HG03565 (cell line): ENCODE results near the gene ADAM22.

Source experiments
- ATAC-seq: cut with Tn5 transposase; IDR thresholded peaks from one replicate; pipeline ENCODE4 v1.9.1; 2021; ENCODE audit warnings: mild to moderate bottlenecking, moderate library complexity; ENCODE audit not compliant: unreplicated experiment

The ADAM22 gene

GRCh38 chr7:88037050-88037449 is 103.0 kb downstream of the ADAM22 start:
- ATAC-seq: no peak

DNA sequence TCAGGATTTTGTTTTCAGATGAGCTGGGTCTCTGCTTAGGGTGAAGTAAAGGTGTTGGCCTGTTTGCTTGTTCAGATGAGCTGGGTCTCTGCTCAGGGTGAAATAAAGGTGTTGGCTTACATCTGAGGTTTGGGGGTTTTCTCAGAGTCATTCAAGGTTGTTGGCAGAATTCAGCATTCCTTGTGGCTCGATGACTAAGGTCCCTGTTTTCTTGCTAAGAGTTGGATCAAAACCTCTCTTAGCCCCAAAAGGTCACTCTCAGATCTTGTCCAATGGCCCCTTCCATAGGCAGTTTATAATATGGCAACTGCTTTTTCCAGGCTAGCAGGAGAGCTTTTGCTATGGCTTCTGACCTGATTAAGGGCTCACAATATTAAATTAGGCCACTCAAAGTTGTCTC is 106.6 kb downstream of the ADAM22 start:
- ATAC-seq: no peak

- no peak for ATAC-seq
These were observed 107.5 kb downstream of the ADAM22 start for GRCh38 chr7:88041583-88041982.

GRCh38 chr7:88042157-88042556 is 108.1 kb downstream of the ADAM22 start:
- no peak for ATAC-seq

DNA sequence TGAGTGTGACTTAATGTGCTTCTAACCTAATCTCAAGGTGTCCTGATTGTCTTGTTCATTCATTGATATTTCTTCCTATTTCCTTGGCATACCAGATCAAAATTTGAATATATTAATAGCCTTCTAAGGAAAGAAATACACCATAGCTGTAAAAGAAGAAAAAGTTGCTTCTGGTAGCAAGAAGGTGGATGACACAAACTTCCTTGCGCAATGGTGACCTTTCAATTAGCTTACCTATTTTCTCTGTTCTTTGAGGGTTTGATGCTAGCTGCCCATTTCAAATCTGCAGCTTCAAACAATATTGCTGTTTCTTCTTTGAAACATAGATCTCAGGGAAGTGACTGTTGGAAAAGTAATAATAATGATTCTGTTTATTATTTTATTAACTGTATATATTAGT is 108.8 kb downstream of the ADAM22 start:
- ATAC-seq: no peak

- ATAC-seq: no peak
These were observed 110.0 kb downstream of the ADAM22 start for GRCh38 chr7:88044069-88044468.

DNA sequence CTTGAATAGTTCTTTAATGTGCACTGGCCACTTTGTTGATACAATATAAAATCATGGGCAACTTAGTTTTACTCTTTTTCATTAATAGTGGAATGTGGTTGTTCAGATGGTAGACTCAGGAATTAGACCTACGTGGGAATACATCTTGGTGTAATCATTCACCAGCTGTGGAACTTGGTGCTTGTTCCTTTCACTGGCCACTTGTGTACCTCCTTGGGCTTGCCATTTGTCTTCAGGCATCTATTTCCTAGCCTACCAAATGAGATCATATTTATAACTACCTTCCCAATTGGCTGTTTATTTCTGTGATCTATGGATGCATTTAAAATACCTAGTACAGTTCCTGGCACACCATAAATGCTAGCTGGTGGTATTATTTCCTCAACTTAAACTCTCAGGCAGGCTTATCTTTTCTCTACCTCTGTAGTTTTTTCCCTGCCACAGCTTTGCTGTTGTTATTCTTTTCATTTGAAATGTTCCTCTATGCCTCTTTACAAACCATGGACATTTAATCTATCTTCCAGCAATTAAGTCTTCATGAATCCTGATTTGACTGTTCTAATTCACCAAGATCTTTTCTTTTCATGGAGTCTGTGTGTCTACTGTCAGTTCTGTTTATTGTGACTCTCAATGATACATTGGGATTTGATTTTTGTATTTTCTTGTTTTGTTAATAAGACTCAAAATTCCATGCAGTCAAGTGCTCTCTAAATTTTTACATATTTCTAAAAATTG is 113.0 kb downstream of the ADAM22 start:
- no peak for ATAC-seq

DNA sequence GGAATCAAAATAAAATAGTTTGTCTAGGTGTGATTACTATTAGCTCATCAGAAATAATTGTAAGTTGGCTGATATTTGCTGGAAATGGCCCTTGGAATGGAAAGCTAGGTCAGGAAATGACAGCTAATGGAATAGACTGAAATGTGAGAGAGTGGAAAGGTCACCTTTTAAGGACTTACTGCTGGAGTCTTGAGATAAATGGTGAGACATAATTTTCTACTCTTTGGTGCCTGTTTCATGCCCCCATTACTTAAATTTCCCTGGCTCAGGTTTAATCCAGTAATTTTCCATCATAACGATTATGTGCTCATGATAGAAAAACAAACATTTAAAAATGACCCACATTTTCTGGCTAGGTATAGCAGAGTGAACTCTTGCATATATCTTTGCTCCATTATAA is 123.6 kb downstream of the ADAM22 start:
- no peak for ATAC-seq

DNA sequence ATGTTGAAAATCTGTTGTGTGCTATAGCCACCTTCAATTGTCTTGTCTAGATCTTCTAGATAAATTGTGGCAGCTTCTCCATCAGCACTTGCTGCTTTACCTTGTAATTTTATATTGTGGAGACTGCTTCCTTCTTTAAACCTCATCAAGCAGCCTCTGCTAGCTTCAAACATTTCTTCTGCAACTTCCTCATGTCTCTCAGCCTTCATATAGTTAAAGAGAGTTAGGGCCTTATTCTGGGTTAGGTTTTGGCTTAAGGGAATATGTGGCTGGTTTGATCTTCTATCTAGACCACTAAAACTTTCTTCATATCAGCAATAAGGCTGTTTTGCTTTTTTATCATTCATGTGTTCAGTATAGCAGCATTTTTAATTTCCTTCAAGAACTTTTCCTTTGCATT is 128.2 kb downstream of the ADAM22 start:
- ATAC-seq: no peak

DNA sequence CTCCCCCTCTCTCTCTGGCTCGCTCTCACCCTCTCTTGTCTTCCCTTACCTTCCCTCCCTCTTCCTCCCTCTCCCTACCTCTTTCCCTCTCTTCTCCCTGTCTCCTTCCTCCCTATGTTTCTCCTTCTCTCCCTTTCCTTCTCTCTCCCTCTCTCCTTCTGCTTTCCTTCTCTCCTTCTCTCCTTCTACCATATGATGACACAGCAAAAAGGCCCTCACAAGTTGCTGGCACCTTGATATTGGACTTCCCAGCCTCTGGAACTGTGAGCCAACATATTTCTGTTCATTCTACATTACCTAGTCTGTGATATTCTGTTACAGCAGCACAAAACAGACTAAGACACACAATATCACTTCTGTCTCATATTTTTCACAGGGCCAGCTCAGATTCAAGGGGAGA is 135.0 kb downstream of the ADAM22 start:
- ATAC-seq: no peak

GRCh38 chr7:88071994-88072714 is 138.1 kb downstream of the ADAM22 start:
- peak; percentile 85 for ATAC-seq

- no peak for ATAC-seq
These were observed 138.6 kb downstream of the ADAM22 start for GRCh38 chr7:88072715-88073055.

- no peak for ATAC-seq
These were observed 139.6 kb downstream of the ADAM22 start for GRCh38 chr7:88073626-88074025.

DNA sequence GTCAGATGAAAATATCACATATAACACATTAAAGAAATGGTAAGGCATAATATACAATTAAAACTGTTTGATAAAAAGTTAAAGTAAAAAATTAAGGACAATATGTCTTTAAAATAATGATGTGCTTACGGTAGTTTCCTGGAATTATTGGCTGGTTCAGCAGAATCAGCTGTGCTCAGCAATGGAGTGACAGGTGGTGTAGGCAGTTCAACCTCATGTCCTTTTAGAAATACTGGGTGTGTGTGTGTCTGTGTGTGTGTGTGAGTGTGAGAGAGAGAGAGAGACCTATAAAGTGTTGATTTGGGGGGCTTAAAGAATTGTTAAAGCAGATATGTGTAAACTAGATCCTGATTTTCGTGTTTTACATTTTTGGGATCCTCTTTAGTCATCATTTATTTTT is 141.2 kb downstream of the ADAM22 start:
- ATAC-seq: no peak

GRCh38 chr7:88083883-88084282 is 149.8 kb downstream of the ADAM22 start:
- ATAC-seq: no peak

DNA sequence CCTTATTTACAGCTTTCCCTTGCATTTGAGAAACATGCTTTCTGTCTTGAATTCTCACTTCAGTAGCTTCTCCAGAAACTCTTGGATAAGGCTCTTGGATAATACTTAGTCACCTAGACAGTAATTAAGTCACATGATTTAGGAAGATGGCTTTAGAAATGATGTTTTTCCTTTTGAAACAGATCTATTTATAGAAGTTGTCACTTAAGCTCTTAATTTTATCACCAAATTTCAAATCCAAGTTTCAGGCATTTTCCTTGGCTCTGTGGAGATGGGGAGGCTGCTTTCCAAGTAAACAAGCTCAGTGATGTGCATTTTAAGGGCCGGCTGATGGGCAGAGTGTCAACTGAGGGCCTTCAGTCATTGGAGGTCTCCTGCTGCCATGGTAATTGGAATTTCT is 155.5 kb downstream of the ADAM22 start:
- ATAC-seq: no peak

DNA sequence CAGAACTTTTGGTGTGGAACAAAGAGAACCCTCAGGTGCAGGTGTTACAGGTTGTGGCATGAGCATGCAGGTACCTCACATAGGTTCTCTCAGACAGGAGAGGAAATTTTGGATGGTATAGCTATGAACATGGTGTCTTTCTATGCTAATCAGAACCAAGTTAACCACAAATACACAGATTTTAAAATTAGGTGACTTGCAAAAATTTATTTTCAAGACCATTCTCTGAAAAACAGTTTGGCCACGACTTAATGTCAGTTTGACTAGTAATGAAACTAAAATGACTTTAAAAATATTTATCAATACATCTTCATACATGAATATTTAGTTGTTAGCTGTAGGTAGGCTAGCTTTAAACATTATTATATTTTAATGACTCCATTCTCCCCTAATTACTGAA is 156.2 kb downstream of the ADAM22 start:
- ATAC-seq: no peak

DNA sequence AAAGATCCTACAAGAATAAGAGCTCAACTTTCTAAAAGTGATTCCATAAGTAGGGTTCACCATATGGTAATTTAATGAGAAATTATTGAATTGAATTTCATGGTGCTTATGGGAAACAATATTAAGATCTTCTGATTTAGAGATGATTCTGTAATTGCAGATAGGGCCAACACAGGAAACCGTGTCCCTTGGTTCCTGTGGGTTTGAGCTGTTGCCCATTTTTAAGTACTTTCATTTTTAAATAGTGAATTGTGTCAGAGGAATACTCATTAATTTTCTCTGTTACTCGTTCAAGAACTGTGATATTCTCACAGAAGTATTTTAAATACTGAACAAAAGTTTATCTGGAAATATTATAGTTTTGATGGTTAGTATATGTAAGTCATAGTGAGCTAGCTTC is 156.6 kb downstream of the ADAM22 start:
- ATAC-seq: peak; percentile 67

DNA sequence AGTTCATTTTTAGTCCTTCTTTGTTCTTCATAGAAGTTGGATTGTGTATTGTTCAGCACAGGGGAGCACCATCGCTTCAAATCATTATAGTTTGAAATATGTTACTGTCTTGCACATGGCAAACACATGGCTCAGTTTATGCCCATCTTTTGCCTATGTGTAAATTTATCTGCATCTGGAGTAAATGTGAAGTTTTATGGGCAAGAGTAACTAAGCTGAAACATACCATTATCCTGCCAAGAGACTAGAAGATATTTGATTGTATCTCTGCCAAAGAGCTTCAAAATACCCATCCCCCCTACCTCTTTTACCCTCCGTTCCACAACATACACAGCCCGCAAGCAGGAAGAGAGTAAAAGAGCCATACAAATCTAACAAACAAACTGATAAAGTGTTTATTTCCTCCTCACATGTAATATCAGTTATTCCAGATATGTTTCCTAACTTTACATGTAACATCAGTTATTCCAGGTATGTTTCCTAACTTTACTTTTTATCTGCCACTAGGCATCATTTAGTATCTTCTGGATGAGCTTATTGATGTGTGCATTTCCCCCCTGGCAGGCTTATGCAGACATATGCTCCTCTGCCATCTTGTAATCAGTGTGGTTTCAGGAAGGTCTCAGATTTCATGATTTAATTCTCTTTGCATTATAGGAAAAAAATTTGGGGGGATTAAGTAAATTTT is 158.1 kb downstream of the ADAM22 start:
- ATAC-seq: no peak

- ATAC-seq: no peak
These were observed 158.6 kb downstream of the ADAM22 start for GRCh38 chr7:88092676-88092999.

DNA sequence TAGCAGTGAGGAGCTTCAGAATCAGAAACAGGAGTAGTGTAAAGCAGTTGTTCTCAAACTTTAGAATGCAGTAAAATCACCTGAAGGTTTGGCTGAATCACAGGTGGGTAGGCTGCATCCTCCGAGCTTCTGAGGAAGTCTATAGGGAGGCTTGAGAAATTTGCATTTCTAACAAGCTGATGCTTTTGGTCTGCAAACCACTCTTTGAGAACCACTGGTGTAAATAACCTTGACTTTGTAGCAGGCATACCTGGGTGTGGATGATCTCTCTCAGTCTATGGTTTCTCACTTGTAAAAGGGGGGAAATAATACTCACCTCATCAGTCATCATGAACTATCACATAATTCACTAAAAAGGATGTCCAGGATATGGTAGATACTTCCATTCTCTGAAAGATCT is 167.7 kb downstream of the ADAM22 start:
- ATAC-seq: no peak

DNA sequence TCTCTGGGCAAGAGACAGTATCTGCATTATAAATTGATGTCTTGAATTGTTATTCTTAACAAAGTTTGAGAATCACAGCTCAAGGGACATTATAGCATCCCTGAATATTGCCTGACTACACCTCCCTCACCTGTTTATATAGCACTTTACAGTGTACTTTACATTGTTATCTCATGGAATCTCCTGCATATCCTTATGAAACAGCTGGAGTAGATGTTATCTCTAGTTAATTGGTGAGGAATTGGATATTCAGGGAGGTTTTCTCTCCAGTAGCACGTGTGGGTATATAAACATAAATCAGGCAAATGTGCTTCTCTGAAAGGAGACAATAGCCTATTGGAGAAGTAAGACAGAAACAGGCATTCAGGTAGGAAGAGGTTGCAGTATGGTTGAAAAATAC is 168.6 kb downstream of the ADAM22 start:
- no peak for ATAC-seq
